Osteocyte (in vitro differentiated cells): Measurements from ENCODE around the gene HAAO. TPM values are rescaled to one million over a fixed set of nuclear protein-coding genes. Genes with fewer than 3 reads are reported as not detected.

ENCODE experiments used
- DNase-seq: peaks from one replicate; pipeline ENCODE4 v3.0.0; 2021; ENCODE audit warnings: mixed read lengths; ENCODE audit not compliant: unreplicated experiment; ENCODE audit errors: extremely low spot score
- H3K27ac Mint-ChIP-seq: one replicate; pipeline ENCODE4 v1.8.0; 2021; ENCODE audit warnings: mild to moderate bottlenecking, mixed read lengths; ENCODE audit not compliant: unreplicated experiment
- H3K27me3 Mint-ChIP-seq: one replicate; pipeline ENCODE4 v1.8.0; 2021; ENCODE audit warnings: mixed read lengths; ENCODE audit not compliant: unreplicated experiment
- H3K36me3 Mint-ChIP-seq: one replicate; pipeline ENCODE4 v1.8.0; 2021; ENCODE audit warnings: mixed read lengths; ENCODE audit not compliant: unreplicated experiment
- H3K4me1 Mint-ChIP-seq: one replicate; pipeline ENCODE4 v1.8.0; 2021; ENCODE audit warnings: mixed read lengths; ENCODE audit not compliant: unreplicated experiment
- H3K4me3 Mint-ChIP-seq: one replicate; pipeline ENCODE4 v1.8.0; 2021; ENCODE audit warnings: mild to moderate bottlenecking, moderate library complexity, mixed read lengths; ENCODE audit not compliant: unreplicated experiment
- H3K9me3 Mint-ChIP-seq: one replicate; pipeline ENCODE4 v1.8.0; 2021; ENCODE audit warnings: mixed read lengths; ENCODE audit not compliant: unreplicated experiment
- total RNA-seq: library from RNA; stranded (reverse); gene quantifications from 2 replicates; pipeline ENCODE4 v1.2.1, GENCODE V29; 2021
- TF ChIP-seq, protein P1 (sequence below): fragments of 200-600 bp; sonication (generic); IDR thresholded peaks from 2 replicates; pipeline ENCODE4 v1.5.0; 2021; ENCODE audit warnings: antibody characterized with exemption, mild to moderate bottlenecking, moderate library complexity

HAAO gene
- total RNA-seq, 1 donor from 2014 or later = 1.1 TPM

- TF ChIP-seq, protein P1, sequence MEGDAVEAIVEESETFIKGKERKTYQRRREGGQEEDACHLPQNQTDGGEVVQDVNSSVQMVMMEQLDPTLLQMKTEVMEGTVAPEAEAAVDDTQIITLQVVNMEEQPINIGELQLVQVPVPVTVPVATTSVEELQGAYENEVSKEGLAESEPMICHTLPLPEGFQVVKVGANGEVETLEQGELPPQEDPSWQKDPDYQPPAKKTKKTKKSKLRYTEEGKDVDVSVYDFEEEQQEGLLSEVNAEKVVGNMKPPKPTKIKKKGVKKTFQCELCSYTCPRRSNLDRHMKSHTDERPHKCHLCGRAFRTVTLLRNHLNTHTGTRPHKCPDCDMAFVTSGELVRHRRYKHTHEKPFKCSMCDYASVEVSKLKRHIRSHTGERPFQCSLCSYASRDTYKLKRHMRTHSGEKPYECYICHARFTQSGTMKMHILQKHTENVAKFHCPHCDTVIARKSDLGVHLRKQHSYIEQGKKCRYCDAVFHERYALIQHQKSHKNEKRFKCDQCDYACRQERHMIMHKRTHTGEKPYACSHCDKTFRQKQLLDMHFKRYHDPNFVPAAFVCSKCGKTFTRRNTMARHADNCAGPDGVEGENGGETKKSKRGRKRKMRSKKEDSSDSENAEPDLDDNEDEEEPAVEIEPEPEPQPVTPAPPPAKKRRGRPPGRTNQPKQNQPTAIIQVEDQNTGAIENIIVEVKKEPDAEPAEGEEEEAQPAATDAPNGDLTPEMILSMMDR = no peak
- no peak overlapping the region for H3K27ac Mint-ChIP-seq
- no peak for DNase-seq
- H3K9me3 Mint-ChIP-seq = no peaks in the 10 kb centered on the region
- H3K4me3 Mint-ChIP-seq = no peak overlapping the region
- no peaks in the 10 kb centered on the region for H3K36me3 Mint-ChIP-seq
- no peaks in the 10 kb centered on the region for H3K4me1 Mint-ChIP-seq
- H3K27me3 Mint-ChIP-seq = no peaks in the 10 kb centered on the region
Observed at GRCh38 chr2:42768706-42769256, 23.6 kb downstream of the HAAO start.

DNA sequence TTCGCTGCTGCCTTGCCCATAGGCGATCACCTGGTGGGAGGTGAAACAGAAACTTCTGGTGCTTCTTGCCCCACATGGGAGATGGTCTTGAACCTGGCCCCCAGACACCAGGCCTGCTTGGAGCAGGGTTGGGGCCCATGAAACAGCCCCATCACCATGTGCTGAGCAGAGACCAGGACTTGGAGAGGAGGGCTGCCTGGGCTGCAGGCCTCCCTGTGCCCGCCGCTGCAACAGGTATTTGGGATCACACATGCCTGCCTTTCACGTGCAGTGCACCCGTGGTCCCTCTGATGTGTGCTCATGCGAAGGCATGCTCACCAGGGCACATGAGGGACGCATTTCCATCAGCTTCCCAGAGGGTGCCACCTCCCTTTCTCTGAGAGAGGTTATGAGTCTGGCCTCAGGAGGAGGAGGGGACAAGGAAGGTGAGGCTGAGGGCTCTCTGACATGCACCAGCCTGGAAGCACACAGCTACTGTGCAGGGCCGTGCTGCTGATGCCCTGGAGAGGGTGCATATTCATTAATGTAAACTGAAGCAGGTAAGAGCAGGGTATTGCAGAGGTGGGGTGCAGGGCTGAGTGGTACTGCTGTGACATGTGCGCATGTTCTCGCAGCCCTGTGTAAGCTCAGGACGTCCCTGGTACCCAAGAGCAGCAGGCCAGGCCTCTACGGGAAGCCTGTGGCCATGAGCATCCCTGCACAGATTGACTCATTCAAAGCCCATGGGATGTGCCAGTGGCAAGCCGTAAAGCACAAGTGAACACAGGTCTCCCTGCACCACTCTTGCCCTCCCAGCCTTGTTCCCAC, 24.3 kb downstream of the HAAO start:
- Mint-ChIP-seq H3K27ac (no peak overlapping the region), H3K27me3 (no peaks in the 10 kb centered on the region), H3K4me1 (no peaks in the 10 kb centered on the region), H3K9me3 (no peaks in the 10 kb centered on the region), H3K4me3 (no peak overlapping the region), H3K36me3 (peaks cover 5% of the 10 kb centered on the region)
- TF ChIP-seq, protein P1 = no peak
- no peak for DNase-seq

DNA sequence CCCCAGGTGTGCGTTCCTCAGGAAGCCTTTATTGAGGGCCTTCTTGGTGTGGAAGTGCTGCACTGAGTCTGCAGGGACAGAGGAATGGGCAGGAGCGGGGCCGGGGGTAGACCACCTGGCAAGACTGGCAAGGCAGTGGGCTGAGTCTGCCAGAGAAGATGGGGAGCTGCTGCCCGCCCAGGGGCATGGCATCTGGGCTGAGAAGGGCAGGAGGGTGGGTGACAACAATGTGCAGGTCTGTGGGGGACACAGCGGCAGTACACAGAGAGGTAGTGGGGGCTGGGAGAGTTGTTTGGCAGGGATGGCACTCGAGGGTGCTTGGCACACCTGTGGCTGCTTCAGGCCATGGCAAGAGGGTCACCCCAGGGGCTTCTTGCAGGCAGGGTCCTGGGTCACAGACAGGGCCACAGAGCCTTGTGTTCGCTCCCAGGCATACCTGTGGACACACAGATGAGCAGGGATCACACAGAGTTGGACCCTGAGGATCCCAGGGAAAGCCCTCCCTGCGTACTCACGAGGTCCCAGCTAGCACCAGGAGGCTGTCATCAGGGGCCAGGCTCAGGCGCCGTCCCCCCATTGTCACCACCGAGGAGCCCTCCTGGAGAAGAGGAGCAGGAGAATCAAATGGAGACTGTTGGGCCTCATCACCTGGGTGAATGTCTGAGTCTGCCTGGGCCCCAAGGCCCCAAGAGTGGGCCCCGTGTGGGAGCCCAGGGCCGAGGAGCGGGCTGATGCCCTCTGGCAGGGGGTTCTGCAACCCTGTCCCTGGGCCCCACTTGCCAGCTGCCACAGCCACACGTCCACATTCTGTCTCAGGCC, 25.1 kb downstream of the HAAO start:
- no peak overlapping the region for H3K4me3 Mint-ChIP-seq
- H3K27me3 Mint-ChIP-seq = no peaks in the 10 kb centered on the region
- H3K4me1 Mint-ChIP-seq = no peaks in the 10 kb centered on the region
- H3K36me3 Mint-ChIP-seq = peaks cover 8% of the 10 kb centered on the region
- no peak overlapping the region for H3K27ac Mint-ChIP-seq
- no peaks in the 10 kb centered on the region for H3K9me3 Mint-ChIP-seq
- DNase-seq = no peak
- TF ChIP-seq, protein P1 = no peak

DNA sequence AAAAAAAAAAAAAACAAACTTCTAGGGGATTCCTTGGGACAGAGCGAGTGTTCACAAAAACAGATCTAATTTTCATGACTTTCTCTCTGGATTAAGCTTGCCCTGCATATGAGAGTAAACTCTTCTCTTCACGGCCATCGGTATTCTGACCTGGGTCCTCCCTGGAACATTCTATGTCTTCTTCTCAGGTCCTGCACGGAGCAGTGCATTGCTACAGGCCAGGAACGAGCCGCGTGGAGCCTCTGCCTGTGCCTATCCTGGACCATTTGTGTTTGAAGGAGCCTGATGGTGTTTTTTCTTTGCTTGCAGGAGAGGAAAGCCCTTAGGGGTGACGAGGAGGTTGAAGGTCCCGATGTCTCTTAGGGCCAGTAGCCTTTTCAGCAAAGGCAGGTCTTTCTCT, 26.7 kb downstream of the HAAO start:
- no peak overlapping the region for H3K4me3 Mint-ChIP-seq
- TF ChIP-seq, protein P1 = no peak
- no peak overlapping the region for H3K27ac Mint-ChIP-seq
- H3K27me3 Mint-ChIP-seq = no peaks in the 10 kb centered on the region
- H3K36me3 Mint-ChIP-seq = peaks cover 8% of the 10 kb centered on the region
- H3K9me3 Mint-ChIP-seq = no peaks in the 10 kb centered on the region
- no peaks in the 10 kb centered on the region for H3K4me1 Mint-ChIP-seq
- no peak for DNase-seq

- Mint-ChIP-seq H3K36me3 (peaks cover 8% of the 10 kb centered on the region), H3K9me3 (no peaks in the 10 kb centered on the region), H3K4me1 (no peaks in the 10 kb centered on the region), H3K27ac (no peak overlapping the region), H3K4me3 (no peak overlapping the region), H3K27me3 (no peaks in the 10 kb centered on the region)
- DNase-seq = no peak
- TF ChIP-seq, protein P1 = no peak
Observed at GRCh38 chr2:42764901-42765300, 27.5 kb downstream of the HAAO start.
